HUES6 (cell line): ENCODE data around the gene IFFO2.

Source experiments
- H3K27ac ChIP-seq: 2 replicates; pipeline ENCODE4 v1.7.0; 2013; ENCODE audit warnings: low read depth, mild to moderate bottlenecking, low read length, inconsistent platforms
- H3K27me3 ChIP-seq: 2 replicates; pipeline ENCODE4 v1.6.1; 2013; ENCODE audit warnings: low read length; ENCODE audit not compliant: control insufficient read depth, insufficient read depth
- H3K36me3 ChIP-seq: 2 replicates; pipeline ENCODE4 v1.6.1; 2013; ENCODE audit warnings: low read length; ENCODE audit not compliant: control insufficient read depth, insufficient read depth
- H3K4me1 ChIP-seq: 2 replicates; pipeline ENCODE4 v1.6.1; 2013; ENCODE audit warnings: low read length; ENCODE audit not compliant: control insufficient read depth, insufficient read depth
- H3K4me3 ChIP-seq: 2 replicates; pipeline ENCODE4 v1.5.1; 2013; ENCODE audit warnings: low read depth, low read length
- H3K9ac ChIP-seq: one replicate; pipeline ENCODE4 v1.6.1; 2013; ENCODE audit warnings: mild to moderate bottlenecking, low read length
- H3K9me3 ChIP-seq: 2 replicates; pipeline ENCODE4 v1.6.1; 2013; ENCODE audit warnings: low read depth, low read length; ENCODE audit not compliant: control insufficient read depth, insufficient read depth

Gene IFFO2

DNA sequence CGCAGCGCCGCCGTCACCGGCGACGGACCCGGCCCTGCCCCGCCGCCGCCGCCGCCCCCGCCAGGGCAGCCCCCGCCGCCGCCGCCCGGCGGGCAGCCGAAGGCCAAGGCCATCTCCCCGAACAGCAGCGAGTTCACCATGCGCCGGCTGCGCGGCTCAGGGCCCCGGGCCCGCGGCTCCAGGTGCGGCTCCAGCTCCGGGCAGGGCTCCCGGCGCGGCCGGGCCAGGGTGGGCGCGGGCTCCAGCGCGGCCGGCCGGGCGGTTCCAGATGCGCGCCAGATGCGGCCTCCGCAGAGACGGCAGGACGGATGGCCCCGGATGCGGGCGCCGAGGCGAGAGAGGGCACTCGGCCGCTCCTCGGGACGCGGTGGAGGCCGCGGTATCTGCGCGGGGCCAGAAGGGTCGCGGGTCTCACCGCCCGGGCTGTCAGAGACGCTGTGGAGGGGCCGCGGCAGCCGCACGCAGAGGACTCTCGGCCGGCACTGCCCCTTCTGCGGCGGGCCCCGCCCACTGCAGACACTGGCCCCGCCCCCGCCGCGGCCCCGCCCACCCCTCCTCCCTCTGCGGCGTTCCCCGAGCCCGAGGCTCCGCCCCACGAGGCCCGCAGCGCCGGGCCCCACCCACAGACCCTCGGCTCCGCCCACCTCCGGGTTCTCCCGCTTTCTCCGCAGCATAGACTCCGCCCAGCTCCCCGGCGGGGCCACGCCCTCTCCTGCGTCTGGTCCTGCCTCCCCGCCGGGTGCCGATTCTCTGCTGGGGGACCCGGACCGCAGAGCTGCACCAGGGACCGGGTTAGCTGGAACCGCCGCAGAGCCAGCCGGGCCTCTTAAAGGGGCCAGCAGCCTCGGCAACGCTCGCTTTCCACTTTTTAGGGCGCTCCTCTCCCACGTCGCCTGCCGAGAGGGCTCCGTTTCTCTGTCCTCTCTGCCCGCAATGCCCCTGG, at the start of gene IFFO2:
TSS of gene IFFO2 (minus strand) at position 484 of the 943 bp plus-strand sequence. CDS start at position 140, 344 bp downstream.
- H3K27ac ChIP-seq: no peak within 1 kb of the TSS; the same call in 1 of the 2 replicates

DNA sequence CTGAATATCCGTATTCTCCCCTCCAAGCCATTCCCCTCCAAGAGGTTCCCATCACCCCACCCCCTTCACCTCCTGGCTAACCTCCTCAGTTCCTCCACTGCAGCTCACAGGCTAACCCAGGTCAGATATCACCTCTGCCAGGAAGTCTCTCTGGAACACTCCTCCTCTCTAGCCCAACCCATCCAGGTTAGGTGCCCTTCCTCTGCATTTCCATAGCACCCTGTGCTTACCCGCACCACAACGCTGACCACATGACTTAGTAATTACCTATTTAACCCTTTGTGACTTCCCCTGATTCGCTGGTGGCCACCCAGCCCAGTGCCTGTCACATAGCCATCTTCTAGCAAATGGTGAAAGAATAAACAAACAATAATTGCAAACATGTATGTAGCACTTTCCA, 49.5 kb upstream of the IFFO2 start:
- no peaks in the 10 kb centered on the region for H3K27me3 ChIP-seq
- H3K9me3 ChIP-seq: peaks cover 4% of the 10 kb centered on the region; the same call in 1 of the 2 replicates
- no peak overlapping the region for H3K4me3 ChIP-seq
- H3K4me1 ChIP-seq: peaks cover 30% of the 10 kb centered on the region; the same call in 1 of the 2 replicates
- no peak overlapping the region for H3K27ac ChIP-seq
- no peak overlapping the region for H3K9ac ChIP-seq
- no peaks in the 10 kb centered on the region for H3K36me3 ChIP-seq

More for the DNA sequence above, at the start of gene IFFO2:
- no peaks in the 10 kb centered on the region for H3K9me3 ChIP-seq
- peaks cover 38% of the 10 kb centered on the region for H3K27me3 ChIP-seq
- H3K4me1 ChIP-seq: peaks cover 26% of the 10 kb centered on the region
- H3K9ac ChIP-seq: peak within 1 kb of the TSS; percentile 82
- peak within 1 kb of the TSS; percentile 96 for H3K4me3 ChIP-seq
- H3K36me3 ChIP-seq: 0 out of 2 replicates have a peak, but pooled peaks cover 3% of the 10 kb centered on the region

- H3K36me3 ChIP-seq: no peaks in the 10 kb centered on the region
- peaks cover 11% of the 10 kb centered on the region; the same call in 1 of the 2 replicates for H3K4me1 ChIP-seq
- H3K4me3 ChIP-seq: no peak overlapping the region
- peaks cover 4% of the 10 kb centered on the region; the same call in 1 of the 2 replicates for H3K9me3 ChIP-seq
- H3K27me3 ChIP-seq: no peaks in the 10 kb centered on the region
- H3K9ac ChIP-seq: no peak overlapping the region
- no peak overlapping the region for H3K27ac ChIP-seq
These were observed 47.2 kb upstream of the IFFO2 start for GRCh38 chr1:19003371-19004290.

DNA sequence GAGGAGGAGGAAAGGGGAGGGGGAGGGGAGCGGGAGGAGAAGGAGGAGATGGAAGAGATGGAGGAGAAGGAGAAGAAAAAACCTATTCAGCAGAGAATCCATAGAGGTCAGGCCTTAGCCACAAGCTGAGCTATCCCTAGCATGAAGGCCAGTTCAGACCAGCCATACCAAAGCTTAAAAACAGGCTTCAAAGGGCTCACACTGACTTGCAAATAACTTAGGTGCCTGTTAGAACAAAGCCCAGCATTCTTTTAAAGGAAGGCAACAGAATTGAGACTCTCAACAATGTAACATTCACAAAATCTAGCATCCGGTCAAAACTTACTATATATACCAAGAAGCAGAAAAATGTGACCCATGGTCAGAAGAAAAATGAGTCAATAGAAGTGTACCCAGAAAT, 43.6 kb upstream of the IFFO2 start:
- Histone ChIP-seq H3K27me3 (0 out of 2 replicates have a peak, but pooled peaks cover 3% of the 10 kb centered on the region), H3K9ac (no peak overlapping the region), H3K4me1 (no peaks in the 10 kb centered on the region), H3K36me3 (no peaks in the 10 kb centered on the region), H3K9me3 (peaks cover 4% of the 10 kb centered on the region; the same call in 1 of the 2 replicates), H3K4me3 (no peak overlapping the region), H3K27ac (no peak overlapping the region)

DNA sequence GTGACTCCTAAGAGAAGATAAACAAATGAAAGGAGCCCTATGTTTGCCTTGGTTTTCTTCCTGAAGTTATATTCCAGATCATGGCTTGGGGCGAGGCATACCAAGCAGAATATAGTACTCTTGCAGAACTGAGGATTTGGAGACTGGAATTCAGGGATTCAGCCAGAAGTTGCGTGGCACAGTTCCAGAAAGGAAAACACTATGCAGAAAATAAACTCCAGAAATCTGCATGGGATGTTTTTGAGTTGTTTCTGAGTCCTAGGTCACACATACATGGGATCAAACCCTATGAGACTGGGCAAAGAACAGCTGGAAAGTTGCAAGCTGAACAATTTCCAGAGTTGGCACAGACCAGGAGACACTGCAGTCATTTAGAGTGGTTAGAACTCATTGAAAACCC, 42.9 kb upstream of the IFFO2 start:
- H3K36me3 ChIP-seq: no peaks in the 10 kb centered on the region
- no peak overlapping the region for H3K4me3 ChIP-seq
- 0 out of 2 replicates have a peak, but pooled peaks cover 3% of the 10 kb centered on the region for H3K27me3 ChIP-seq
- H3K9me3 ChIP-seq: peaks cover 4% of the 10 kb centered on the region; the same call in 1 of the 2 replicates
- no peaks in the 10 kb centered on the region for H3K4me1 ChIP-seq
- H3K27ac ChIP-seq: no peak overlapping the region
- H3K9ac ChIP-seq: no peak overlapping the region

DNA sequence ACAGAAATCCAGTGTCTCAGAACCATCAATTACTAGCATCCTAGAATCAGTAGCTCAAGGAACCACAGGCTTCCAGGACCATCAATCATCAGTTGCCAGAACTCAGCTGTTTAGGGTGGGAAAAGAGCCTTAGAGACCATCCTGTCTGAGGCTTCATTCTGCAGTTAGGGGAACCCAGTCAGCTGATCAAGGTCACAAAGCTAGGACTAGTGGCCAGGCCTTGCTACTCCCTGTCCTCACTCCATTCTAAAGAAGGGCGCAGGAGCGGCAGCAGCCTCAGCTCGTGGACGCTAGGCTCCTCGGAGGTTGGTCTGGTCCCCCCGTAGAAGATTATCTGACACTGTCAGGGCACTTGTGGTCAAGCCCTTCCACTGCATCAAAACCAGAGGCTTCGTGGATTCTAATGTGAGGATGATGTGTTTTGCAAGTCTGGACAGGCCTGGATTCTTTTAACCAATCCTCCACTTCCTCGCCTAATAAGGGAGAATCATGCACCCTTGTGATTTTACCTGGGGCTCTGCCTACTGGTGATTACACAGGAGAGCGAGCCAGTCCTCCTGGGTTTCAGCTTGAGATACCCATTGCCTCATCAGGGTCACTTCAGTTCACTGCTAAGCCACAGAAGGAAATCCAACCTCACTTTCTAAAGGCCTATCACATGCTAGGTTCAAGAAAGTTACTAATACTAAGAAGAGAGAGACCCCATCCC, 41.7 kb upstream of the IFFO2 start:
- Histone ChIP-seq H3K4me1 (no peaks in the 10 kb centered on the region), H3K27me3 (0 out of 2 replicates have a peak, but pooled peaks cover 3% of the 10 kb centered on the region), H3K9me3 (peaks cover 4% of the 10 kb centered on the region; the same call in 1 of the 2 replicates), H3K9ac (no peak overlapping the region), H3K27ac (no peak overlapping the region), H3K4me3 (no peak overlapping the region), H3K36me3 (no peaks in the 10 kb centered on the region)

DNA sequence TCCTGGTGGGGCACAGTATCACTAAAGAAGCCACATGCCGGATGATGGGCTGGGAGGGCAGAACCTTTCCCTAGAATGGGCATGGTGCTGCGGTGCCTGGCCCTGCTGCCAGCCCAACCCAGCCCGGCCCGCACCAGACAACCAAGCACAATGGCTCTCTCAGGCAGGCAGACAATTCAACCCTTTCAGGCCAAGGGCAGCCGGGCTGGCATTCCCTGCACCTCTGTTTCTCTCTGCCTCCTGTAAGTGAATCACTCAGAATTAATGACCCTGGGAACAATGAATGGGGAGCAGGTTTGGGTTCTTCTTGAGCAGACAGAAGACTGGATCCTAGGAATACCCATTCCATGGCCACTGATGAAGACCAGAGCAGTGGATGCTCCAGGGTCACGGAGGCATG, 41.0 kb upstream of the IFFO2 start:
- H3K4me3 ChIP-seq: no peak overlapping the region
- no peak overlapping the region for H3K9ac ChIP-seq
- no peak overlapping the region for H3K27ac ChIP-seq
- H3K4me1 ChIP-seq: no peaks in the 10 kb centered on the region
- H3K36me3 ChIP-seq: no peaks in the 10 kb centered on the region
- peaks cover 4% of the 10 kb centered on the region; the same call in 1 of the 2 replicates for H3K9me3 ChIP-seq
- H3K27me3 ChIP-seq: 0 out of 2 replicates have a peak, but pooled peaks cover 3% of the 10 kb centered on the region

- Histone ChIP-seq H3K4me1 (no peaks in the 10 kb centered on the region), H3K36me3 (no peaks in the 10 kb centered on the region), H3K4me3 (no peak overlapping the region), H3K9me3 (peaks cover 2% of the 10 kb centered on the region; the same call in 1 of the 2 replicates), H3K27ac (no peak overlapping the region), H3K9ac (no peak overlapping the region), H3K27me3 (0 out of 2 replicates have a peak, but pooled peaks cover 3% of the 10 kb centered on the region)
These were observed 40.2 kb upstream of the IFFO2 start for GRCh38 chr1:18996548-18997177.

DNA sequence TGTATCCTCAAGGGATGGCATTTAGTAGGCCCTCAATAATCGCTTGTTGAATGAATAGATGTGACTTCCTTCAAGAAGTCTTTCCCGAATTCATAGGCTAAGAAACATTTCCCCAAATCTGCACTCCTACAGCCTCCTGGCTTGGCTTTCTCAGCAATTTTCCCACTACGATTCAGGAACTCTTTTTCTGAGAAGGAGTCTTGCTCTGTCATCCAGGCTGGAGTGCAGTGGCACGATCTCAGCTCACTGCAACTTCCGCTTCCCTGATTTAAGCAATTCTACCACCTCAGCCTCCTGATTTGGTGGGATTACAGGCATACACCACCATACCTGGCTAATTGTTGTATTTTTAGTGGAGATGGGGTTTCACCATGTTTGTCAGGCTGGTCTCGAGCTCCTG, 37.9 kb upstream of the IFFO2 start:
- no peak overlapping the region for H3K9ac ChIP-seq
- H3K27me3 ChIP-seq: 0 out of 2 replicates have a peak, but pooled peaks cover 3% of the 10 kb centered on the region
- no peak overlapping the region for H3K4me3 ChIP-seq
- H3K36me3 ChIP-seq: no peaks in the 10 kb centered on the region
- H3K9me3 ChIP-seq: no peaks in the 10 kb centered on the region
- H3K4me1 ChIP-seq: peaks cover 4% of the 10 kb centered on the region; the same call in 1 of the 2 replicates
- H3K27ac ChIP-seq: no peak overlapping the region

DNA sequence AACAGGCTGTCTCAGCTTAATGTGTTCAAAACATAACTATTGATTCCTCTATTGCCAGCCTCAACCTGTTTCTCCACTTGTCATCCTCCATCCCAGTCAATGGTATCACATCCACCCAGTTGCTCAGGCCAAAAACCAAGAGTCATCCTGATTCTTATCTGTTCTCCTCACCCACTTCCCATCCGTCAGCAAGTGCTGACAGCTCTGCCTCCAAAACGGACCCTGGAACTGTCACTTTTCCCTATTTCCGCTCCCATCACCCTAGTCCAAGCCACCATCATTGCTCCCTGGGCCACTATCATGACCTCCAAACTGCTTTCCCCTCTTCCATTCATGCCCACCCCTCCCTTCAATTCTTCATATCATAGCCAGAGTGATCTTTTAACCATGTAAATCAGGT, 36.2 kb upstream of the IFFO2 start:
- Histone ChIP-seq H3K9ac (no peak overlapping the region), H3K4me3 (no peak overlapping the region), H3K27me3 (0 out of 2 replicates have a peak, but pooled peaks cover 3% of the 10 kb centered on the region), H3K4me1 (peaks cover 6% of the 10 kb centered on the region; the same call in 1 of the 2 replicates), H3K27ac (no peak overlapping the region), H3K9me3 (no peaks in the 10 kb centered on the region), H3K36me3 (no peaks in the 10 kb centered on the region)
